NCI-H82 treated with DMSO at 0.1 percent for 48 hours (cell line): ENCODE results near the gene AGFG1.

Experiments used
- DNase-seq: peaks from one replicate; lab custom pipeline; 2025; ENCODE audit not compliant: unreplicated experiment; lab: John Stamatoyannopoulos, UW

The AGFG1 gene

DNA sequence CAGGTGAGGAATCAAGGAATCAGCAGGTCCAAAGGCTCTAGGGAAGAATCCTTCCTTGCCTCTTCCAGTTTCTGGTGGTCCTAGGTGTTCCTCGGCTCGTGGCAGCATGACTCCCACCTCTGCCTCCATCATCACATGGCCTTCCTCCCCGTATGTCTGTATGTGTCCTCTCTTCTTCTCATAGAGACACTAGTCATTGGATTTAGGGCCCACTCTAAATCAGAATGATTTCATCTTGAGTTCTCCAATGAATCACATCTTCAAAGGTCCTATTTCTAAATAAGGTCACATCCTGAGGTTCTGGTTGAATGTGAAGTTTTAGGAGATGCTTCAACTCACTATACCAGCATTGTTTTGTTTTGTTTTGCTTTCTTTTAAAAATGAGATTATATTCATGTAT is 11.1 kb upstream of the AGFG1 start:
- no peak for DNase-seq

DNA sequence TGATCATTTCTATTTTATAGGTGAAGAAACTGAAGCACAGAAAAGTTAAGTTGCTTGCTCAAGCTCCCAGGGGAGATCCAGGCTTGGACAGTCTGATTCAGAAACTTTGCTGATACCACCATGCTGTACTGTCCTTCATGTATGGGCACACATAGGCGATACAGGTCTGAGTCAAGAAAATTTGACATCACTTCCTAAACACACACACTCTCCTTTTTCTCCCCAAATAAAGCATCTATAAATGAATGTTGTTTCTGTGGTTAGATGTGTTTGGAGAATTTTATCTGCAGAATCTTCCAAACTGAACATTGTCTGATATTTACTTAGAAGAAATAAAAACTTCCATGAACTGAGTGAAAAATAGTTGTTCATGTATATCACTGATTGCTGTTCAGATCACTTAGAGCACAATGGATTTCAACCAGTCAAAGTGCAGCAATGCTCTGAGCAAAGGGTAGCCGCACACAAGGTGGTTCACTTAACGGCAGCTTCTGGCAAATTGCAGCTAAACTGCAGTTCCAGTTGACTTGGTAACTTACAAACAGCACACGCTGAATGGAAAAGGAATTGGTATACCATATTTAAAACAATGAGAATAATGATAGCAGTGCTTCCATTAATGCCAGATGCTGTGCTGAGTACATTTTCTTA is 10.0 kb upstream of the AGFG1 start:
- no peak for DNase-seq

DNA sequence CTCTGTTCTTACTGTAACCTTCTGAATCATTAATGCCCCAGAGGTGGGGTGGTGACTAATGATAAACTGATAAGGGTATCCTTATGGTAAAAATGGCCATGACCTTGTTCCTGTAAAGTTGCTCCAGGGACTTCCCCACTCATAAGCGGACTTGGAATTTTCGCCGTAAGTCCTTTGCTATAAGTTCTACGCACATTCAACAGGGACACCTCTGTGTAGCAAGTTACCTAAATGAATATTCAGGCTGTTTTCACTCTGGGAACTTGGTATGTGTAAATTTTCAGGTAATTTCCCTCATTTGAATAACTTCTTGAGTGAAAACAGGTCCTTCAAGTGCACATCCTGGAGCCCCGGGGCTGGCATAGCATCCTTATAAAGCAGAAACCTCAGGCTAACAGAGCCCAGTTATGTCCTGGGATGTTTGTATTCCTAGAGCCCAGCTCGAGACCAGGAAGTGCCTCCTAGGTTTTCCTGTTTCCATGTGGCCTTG is 9.4 kb upstream of the AGFG1 start:
- no peak for DNase-seq

DNA sequence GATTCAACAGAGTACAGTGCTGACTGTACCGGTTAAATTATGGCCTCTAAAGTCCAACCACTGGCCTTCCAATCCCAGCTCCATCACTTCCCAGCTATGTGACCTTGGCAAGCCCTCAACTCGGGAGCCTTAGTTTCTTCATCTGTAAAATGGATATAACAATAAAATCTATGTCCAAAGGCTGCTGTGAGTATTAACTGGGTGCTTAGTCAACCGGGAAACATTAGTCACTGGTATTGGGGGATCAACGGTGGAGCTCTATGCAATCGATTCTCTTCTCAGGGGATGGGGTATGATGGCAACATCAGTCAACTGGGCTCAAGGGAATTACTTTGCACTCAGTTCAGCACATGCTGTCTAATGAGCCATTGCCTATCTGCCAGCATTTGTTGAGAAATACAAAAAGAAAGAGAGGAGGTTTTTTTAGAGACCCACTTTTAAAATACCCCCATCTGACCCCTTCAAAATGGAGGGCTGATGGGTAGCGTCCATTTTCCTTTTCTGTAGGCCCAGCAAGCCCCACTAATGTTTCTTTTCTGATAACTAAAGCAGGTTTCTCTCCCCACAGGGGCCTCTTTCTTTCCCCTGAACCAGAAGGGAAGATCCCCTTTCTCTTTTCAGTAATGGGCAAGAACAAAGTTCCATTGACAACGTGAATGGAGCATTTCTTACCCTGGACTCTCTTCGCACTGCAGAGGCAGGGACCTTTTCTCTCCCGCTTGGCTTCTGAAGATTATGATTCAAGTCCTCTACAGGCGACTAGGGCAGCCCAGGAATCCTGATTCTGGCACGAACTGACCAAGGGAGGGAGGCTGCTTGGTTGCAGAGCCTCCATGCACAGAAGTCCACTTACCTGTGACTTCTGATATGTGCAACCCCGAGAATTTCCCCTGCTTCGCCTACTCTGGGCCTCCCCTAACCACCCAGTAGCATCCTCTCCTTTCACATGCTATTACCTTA is 8.7 kb upstream of the AGFG1 start:
- DNase-seq, result no peak

DNA sequence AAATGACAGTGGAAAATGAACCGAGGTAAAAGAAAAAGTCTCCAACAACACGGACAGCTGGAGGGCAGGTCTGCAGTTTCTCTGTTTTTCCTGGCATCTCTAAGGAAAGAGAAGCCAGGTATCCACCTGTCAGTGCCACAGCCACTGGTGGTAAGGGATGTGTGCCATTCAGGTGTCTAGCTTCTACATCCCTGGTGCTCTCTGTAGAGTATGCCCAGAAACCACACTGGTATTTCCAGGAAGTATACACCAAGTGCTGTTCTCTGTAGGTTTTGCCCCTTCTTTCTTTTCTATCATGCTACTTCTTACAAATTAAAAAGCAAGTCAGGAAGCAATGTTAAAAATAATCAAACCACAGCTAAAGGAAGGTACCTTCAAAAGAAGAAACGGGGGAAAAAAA is 7.6 kb upstream of the AGFG1 start:
- DNase-seq, result no peak

DNA sequence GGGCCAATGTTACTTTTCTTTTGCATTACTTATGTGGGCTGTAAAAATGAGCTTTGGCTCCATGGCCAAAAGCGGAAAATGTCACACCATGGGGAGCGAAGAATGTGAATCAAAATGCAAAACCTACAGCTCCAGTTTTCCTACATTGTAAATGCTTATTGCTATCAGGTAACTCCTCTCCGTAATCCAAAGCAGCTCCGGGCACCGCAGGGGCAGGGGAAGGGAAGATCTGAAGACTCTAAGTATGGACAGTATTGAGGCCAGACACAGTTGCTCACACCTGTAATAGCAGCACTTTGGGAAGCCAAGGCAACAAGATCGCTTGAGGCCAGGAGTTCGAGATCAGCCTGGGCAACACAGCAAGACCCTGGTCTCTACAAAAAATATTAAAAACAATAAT is 7.1 kb upstream of the AGFG1 start:
- DNase-seq, result no peak

DNA sequence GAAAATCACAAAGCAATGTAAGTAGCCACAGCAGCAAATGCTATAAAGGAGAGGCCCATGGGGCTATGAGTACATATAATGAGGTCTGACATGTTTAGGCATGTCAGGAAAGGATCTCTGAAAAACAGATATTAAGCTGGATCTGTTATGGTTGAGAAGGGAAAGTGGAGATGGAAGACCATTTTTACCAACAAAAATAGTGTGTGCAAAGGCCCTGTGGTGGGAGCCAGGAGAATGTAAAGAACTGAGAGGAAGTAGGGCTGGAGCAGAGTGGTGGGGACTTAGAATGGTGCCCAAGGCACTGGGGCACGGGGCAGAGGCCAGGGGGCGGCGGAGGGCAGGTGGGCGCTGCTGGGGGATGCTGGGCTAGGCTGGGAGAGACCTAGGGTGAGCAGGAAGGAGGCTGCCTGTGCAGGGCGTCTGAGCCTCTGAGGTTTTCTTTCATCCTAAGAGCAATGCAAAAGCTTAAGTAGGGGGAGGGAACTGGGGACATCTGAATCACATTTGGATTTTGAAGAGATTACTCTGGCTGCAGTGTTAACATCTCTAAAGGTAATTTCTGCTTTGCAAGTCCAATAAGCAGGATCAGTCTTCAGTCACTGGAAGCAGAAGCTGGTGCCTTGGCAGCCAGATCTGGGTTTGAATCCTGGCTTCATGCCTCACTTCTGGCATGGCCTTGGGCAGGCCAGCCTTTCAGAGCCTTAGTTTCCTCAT is 4.9 kb upstream of the AGFG1 start:
- no peak for DNase-seq

DNA sequence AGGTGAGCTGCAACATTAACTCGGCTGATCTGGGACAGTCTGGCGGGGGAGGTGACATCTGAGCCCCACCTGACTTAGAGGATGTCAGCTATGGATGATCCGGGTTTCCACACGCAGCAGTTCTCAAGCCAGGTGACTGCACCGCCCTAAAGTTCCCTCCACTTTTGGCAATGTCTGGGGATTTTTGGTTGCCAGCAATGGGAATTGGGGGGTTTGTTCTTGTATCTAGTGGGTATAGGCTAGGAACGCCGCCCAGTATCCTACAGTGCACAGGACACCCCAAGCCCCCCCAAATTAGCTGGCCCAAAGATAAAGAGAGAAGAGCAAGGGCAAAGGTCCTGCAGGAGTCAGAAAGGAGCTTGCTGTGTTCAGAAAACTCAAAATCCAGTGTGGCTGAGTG is 544 bp upstream of the AGFG1 start:
- no peak for DNase-seq

DNA sequence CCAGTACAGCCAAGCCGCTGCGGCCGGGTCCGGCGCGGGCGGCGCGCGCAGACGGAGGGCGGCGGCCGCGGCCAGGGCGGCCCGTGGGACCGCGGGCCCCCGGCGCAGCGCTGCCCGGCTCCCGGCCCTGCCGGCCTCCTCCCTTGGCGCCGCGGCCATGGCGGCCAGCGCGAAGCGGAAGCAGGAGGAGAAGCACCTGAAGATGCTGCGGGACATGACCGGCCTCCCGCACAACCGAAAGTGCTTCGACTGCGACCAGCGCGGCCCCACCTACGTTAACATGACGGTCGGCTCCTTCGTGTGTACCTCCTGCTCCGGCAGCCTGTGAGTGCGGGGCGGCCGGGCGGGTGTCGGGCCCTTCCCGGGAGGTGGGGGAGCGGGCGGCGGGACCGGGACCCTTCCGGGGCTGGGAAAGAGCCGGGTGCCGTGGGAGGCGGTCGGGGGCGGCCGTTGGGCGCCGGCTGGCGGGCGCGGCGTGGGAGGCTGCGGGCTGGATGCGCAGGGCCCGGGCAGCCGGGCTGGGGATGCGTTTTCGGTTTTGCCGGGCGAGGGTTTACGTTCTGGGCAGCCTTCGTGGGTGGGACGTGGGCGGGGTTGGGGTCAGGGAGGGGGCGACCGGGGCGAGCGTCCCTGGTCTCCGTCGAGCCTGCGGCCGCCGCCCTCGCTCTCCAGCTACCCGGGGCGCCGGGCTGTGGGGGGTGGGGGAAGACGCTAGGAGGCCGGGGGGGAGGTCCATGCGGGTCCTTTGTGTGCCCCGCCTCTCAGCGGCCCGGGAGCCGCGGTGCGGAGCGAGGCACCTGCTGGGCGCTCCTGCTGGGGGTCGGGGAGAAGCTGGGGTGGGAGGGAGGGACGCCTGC is 537 bp downstream of the AGFG1 start:
- DNase-seq, result no peak

DNA sequence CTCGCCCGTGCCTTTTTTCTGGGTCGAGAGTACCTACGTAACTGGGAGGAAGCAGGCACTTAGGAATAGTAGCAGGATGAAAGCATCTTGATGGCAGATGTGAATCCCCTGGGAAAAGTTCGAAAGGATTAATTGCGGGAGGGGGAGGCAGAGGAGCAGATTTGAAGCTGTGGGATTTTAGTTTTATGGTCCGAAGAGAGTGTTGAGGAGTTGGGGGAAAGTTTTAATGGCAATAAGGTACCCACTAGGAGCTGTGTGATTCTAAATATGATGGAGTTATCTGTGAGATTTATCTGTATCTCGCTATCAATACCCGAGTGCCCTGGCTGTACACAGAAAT is 1.1 kb downstream of the AGFG1 start:
- DNase-seq, result peak; percentile 27

DNA sequence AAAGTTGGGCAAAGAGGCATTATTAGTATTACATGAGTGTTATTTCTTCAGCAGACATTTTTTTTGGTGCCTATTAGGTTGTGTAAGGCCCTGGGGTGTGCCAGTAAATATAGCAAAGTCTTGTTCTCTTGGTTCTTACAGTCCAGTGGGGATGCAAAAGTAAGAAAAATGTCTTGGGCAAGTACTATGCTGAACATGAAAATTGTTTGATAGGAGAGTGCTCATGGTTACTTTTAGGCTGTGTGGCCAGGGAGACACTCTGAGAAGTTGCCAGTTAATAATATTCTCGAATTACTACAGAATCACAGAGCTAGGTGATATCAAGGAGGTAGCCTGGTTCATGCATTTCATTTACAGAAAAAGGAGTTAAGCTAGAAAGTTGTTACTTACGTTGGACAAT is 1.9 kb downstream of the AGFG1 start:
- DNase-seq, result no peak

DNA sequence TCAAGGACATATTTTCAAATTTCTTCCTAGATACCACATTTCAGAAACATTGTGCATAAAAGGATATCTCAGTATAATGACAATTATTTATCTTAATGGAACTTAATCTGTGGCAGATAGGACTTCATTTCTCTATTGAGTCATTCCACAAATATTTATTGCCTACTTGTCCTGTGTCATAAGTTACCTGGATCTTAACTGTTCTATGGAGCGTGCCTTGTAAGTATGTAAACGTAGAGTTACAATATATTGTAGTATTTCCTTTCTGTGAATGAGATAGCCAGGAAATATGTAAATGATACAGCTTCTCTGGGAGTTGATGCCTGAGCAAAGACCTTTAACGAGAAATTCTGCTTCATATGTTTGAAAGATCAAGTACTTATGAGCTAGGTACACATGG is 2.5 kb downstream of the AGFG1 start:
- DNase-seq, result no peak

DNA sequence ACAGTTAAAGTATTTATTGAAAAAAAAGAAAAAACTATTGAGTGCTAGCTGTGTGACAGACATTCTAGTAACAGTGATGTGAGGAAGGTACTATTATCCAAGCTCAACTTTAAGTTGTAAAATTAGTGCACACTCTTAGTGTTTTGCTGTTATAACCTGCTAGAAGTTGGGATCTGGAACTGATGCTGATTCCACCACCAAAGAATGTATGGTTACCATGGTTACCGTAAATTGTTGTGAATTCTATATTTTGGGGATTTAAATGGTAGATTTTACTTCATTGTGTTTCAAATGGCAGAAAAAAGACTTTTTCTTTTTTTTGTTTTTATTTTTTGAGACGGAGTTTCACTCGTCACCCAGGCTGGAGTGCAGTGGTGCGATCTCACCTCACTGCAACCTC is 5.3 kb downstream of the AGFG1 start:
- no peak for DNase-seq

DNA sequence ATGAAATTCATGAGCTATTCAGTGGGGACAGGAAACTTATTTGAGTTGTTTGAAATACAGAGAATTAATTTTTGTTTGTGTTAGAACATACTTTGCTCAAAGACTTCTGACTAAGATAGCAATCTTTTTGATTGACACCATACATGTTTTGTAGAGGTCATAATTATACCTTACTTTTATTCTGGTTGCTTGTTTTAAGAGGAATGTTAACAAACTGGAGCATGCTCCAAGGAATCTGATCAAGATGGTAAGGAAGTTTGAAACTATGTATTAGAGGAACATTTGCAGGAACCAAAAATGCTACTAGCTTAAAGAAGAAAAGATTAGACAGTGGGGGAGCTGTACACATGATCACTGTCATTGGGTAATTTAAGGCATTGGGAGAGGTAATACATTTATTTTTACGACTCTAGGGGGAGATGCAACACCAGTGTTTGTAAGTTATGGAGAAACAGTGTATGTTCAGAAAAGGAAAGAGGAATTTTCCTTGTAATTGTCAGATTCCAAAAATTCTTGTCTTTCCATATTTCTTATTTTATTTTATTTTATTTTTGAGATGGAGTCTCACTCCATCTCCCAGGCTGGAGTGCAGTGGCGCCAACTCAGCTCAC is 8.0 kb downstream of the AGFG1 start:
- no peak for DNase-seq

DNA sequence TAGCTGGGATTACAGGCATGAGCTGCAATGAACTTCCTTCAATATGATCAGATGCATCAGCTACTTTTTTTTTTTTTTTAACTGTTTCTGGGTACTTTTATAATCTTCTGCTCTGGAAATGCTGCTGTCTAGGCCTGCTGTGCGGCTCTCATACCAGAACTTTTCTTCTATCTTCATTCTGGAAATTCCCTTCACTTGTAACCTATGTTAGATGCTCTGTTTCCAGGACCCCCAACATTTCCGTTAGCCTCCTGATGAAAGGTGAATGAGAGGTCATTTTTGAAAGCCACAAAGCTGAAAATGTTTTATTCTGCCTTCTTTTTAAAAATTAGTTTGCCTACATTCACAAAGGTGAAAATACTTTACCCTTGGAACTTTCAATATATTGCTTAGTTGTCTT is 8.6 kb downstream of the AGFG1 start:
- no peak for DNase-seq

DNA sequence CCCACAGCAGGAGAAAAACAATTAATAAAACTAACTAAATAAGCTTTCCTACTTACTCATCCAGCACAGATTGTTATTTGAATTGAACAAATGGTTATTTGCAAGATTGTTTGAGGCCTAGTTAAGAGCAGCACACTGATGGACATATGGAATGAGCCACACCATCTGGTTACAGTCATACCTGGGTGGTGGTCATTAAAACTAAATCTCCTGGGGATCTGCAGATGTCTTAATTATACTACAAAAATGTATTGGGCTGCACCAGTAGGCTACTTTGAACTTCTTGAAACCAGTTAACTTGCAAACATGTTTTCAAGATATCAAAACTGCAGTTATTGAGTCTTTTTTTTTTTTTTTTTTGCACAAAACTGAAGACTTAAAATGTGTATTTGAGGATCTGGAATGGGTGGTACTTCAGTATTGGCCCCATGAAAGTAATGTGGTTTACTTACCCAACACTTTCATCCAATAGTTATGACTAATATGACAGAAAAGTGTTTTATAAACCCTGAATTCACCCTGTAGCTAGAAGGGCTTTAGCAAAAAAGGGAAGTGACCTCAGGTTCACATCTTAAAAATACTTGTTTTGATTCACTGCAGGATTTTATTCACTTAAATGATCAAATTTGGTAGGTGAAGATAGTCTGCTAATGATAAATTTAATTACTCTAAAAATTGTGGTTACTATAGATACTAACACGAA is 10.8 kb downstream of the AGFG1 start:
- DNase-seq, result peak; percentile 47

DNA sequence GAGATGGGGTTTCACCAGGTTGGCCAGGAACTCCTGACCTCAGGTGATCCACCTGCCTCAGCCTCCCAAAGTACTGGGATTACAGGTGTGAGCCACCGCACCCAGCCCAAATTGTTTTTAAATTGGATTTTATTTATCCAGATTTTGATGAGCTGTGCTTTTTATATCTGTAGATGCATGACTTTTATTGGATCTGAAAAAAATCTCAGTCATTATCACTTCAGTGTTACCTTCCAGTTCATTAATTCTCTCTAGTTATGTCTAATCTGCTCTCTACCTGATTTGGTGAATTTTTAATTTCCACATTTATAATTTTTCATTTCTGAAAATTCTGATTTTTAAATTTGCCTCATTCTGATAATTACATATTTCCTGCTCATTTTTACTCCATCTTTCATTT is 13.5 kb downstream of the AGFG1 start:
- no peak for DNase-seq

DNA sequence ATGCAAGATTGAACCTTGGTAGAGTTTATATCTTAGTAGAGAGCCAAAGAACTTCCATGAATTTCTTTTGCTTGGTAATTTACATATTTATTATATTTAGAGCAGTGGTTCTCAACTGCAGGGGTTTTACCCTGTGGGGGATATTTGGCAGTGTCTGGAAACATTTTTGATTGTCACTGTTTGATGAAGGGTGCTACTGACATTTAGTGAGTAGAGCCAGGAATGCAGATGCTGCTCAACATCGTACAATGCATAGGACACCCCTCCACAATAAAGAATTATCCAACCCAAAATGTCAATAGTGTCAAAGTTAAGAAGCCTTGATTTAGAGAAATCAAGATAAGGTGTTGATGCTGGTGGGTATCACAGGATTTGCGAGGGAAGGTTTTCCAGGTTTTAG is 14.7 kb downstream of the AGFG1 start:
- no peak for DNase-seq

DNA sequence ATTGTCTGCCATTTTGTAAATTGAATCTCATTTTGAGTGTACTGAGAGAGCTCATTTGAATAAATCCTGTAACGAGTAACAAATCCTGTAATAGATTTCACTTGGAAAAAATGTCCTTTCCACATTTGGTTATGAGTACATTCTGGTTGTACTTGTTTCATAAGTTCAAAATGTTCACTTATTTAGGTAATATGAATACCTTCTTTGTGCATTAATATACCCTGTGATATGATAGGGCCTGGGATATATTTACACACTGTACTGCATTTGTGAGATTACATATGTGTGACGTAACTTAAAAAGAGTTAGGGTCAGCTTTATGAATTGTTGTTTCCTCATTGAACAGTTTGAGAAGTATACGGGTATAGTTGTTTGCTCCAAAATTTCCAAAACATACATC is 16.1 kb downstream of the AGFG1 start:
- no peak for DNase-seq

DNA sequence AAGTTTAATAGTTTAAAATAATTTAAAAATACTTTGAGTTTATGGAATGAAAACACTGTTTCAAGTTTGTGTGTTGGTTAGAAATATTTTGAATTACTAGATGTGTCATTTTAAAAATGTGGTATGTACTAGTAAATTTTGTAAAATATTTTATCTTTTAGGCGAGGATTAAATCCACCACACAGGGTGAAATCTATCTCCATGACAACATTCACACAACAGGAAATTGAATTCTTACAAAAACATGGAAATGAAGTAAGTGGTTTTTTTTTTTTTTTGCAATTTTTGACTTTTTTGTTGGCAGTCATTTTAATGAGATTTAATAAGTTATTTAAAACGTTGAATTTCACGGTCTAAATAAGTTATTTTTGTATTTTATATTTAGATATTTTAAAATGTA is 19.4 kb downstream of the AGFG1 start:
- DNase-seq, result no peak
